AG09309 (cell line): ENCODE data around the gene RFX2.

Experiments used
- DNase-seq: peaks from one replicate; pipeline ENCODE4 v3.0.0-alpha.2; 2010; ENCODE audit warnings: low read depth
- H3K4me3 ChIP-seq: 2 replicates; pipeline ENCODE4 v1.5.1; 2011; ENCODE audit warnings: mild to moderate bottlenecking, low read depth, low read length, moderate library complexity; ENCODE audit not compliant: control insufficient read depth
- TF ChIP-seq, protein P1 (sequence below): IDR thresholded peaks from 2 replicates; pipeline ENCODE4 v1.5.1; 2011; ENCODE audit warnings: mild to moderate bottlenecking, low read depth, low read length, inconsistent platforms; ENCODE audit not compliant: insufficient read depth, control insufficient read depth; ENCODE audit errors: missing control alignments

RFX2 gene

DNA sequence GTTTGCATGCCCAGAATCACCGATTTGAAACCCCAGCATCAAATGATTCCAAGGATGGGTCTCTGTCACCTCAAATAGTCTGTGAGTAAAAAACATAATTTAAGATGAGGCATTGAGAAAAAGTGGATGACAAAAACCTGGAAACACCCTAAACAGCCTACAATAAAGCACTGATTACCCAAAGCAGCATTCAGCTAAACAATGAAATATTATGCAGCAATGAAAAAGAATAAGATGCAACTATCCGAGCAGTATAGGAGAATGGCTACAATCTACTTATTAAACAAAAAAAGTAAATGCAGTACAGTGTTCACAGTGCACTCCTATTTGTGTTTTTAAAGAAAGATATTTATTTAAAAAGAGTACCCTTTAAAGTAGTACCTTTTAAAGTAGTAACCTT, 7.7 kb upstream of the RFX2 start:
- DNase-seq = no peak
- H3K4me3 ChIP-seq = no peak overlapping the region
- TF ChIP-seq, protein P1, sequence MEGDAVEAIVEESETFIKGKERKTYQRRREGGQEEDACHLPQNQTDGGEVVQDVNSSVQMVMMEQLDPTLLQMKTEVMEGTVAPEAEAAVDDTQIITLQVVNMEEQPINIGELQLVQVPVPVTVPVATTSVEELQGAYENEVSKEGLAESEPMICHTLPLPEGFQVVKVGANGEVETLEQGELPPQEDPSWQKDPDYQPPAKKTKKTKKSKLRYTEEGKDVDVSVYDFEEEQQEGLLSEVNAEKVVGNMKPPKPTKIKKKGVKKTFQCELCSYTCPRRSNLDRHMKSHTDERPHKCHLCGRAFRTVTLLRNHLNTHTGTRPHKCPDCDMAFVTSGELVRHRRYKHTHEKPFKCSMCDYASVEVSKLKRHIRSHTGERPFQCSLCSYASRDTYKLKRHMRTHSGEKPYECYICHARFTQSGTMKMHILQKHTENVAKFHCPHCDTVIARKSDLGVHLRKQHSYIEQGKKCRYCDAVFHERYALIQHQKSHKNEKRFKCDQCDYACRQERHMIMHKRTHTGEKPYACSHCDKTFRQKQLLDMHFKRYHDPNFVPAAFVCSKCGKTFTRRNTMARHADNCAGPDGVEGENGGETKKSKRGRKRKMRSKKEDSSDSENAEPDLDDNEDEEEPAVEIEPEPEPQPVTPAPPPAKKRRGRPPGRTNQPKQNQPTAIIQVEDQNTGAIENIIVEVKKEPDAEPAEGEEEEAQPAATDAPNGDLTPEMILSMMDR = no peak

DNA sequence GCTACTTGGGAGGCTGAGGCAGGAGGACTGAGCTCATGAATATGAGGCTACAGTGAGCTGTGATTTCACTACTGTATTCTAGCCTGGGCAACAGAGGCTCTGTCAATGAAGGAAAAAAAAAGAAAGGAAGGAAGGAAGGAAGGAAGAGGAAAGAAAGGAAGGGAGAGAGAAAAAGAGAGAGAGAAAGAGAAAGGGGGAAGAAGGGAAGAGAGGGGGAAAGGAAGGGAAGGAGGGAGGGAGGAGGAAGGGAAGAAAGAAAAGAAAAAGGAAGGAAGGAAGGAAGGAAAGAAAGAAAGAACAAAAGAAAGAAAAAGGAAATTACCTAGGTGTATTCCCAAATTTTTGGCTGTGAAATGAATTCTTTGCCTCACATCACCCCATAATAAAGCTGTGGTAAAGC, 7.2 kb upstream of the RFX2 start:
- TF ChIP-seq, protein P1 = no peak
- no peak for DNase-seq
- H3K4me3 ChIP-seq = no peak overlapping the region

DNA sequence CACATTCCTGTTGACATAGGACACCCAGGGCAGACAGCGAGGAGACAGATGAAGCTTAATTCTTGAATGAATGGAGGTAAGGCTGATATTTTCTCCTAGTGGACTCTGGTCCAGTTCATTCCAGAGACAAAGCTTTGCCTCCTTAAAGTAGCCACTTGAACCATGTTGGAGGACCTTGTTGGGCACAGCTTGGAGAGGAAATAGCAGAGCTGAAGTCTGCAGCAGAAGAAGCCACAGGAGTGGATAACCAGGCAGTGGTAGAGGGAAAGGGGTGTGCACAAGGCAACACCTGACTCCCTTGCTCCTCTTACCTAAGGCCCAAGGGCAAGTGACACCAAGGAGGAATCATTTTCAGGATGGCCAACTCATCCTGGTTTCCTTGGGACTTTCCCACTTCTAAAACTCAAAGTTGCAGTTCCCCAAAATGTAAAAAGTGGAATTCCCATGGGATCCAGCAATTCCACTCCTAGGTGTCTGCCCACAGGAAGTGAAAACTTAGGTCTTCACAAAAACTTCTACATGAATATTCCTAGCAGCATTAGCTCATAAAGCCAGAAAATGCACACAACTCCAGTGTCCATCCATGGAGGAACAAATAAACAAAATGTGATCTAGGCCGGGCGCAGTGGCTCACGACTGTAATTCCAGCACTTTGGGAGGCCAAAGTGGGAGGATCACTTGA, 6.6 kb upstream of the RFX2 start:
- TF ChIP-seq, protein P1 = no peak
- no peak for DNase-seq
- no peak overlapping the region for H3K4me3 ChIP-seq

DNA sequence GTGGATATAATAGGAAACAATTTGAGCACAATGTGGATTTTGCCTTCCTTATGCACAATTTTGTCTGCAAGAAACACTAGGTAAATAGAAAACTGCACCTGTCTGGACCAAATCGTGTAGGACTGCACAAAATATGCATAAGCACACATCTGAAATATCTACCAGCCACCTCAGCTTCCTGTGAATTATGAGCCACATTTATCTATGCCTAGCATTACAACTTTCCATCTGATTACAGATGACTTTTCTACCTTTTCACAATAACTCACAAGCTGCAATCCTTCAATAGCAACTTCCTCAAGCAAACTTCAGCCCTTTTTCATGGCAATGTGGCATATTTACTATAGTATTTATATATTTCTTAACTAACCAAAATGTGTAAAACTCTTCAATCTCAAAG, 5.7 kb upstream of the RFX2 start:
- H3K4me3 ChIP-seq = no peak overlapping the region
- no peak for DNase-seq
- TF ChIP-seq, protein P1 = no peak

DNA sequence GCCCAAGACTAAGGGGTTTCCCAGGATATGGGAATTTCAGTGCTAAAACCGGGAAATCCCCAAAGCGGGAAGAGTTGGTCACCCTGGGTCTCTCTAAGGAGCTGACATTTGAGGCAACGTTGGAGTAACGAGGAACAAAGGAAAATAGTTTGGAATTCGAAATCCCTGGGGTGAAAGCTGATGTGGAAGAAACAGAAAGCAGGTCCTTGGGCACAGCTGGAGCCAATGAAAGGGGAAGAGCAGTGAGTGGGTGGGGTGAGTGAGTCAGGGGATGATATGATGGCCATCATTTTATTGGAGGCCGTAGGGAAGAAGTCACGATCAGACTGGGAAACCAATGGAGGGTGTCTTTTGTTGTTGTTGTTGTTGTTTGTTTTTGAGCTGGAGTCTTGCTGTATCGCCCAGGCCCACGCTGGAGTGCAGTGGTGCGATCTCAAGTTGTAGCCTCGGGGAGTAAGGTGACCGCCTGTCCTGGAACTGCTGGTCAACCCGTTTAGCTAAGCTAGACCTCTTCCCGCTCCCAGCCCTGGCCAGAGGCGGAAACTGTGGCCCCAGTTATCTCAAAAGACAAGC, 3.4 kb upstream of the RFX2 start:
- peak overlapping the region; percentile 22 for H3K4me3 ChIP-seq
- no peak for DNase-seq
- TF ChIP-seq, protein P1 = no peak

DNA sequence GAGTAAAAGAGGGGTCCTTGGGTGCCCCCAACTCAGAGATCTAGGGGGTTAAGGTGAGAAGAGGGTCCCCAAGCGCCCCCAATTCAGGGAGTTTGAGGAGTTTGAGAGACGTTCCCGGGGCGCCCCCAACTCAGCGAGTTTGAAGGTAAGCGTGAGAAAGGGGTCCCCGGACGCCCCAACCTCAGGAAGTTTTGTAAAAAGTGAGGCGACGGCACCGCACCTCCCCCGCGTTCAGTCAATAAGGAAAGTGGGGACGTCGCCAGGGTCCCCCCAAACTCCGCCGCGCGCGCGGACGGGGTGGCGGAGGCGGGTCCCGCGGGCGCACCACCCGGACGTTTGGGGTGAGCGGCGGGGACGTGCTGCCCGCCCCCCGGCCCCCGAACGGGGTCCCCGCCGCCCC, 353 bp downstream of the RFX2 start:
- H3K4me3 ChIP-seq = peak overlapping the region; percentile 78

More for the DNA sequence above, 353 bp downstream of the RFX2 start:
- TF ChIP-seq, protein P1 = no peak
- no peak for DNase-seq
